Liver (tissue), 3 donors: ENCODE measurements around the gene RAB37.

Experiments
- CTCF ChIP-seq: fragments of 150-350 bp; IDR thresholded peaks from 2 replicates; pipeline ENCODE4 v1.5.1; 2017; ENCODE audit warnings: improper control_type of control experiment, low read depth, low read length; ENCODE audit not compliant: missing input control
- MAX ChIP-seq: IDR thresholded peaks from 2 replicates; pipeline ENCODE4 v1.6.1; 2016; ENCODE audit warnings: antibody characterized with exemption
- REST ChIP-seq: IDR thresholded peaks from 2 replicates; pipeline ENCODE4 v1.6.1; 2016; ENCODE audit warnings: antibody characterized with exemption, mild to moderate bottlenecking
- TAF1 ChIP-seq: conservative IDR thresholded peaks from 2 replicates; pipeline ENCODE4 v1.6.1; 2016; ENCODE audit warnings: antibody characterized with exemption, mild to moderate bottlenecking
- donor health status: healthy.
- donor health status: healthy.

- no peak for TF ChIP-seq CTCF
- TF ChIP-seq REST, result no peak
- TF ChIP-seq TAF1, result no peak
- TF ChIP-seq MAX, result no peak
Observed at GRCh38 chr17:74687886-74688285, 49.2 kb upstream of the RAB37 start.
